Transverse colon (tissue), 4 donors: ENCODE data around the gene CHD6. TPM values are rescaled to one million over a fixed set of nuclear protein-coding genes. Genes with fewer than 3 reads are reported as not detected.

Experiments used
- DNase-seq: peaks from one replicate; pipeline ENCODE4 v3.0.0-alpha.2; 2019
- H3K27ac ChIP-seq, 4 donors: fragments of 200-600 bp; sonication (generic); 2 replicates each; pipeline ENCODE4 v1.5.1; 2016 to 2018; ENCODE audit warnings: inconsistent platforms in 4 of 4
- H3K27me3 ChIP-seq: fragments of 200-600 bp; sonication (generic); 2 replicates; pipeline ENCODE4 v1.5.1; 2017; ENCODE audit warnings: inconsistent platforms
- H3K36me3 ChIP-seq, 4 donors: fragments of 200-600 bp; sonication (generic); 2 replicates each; pipeline ENCODE4 v1.5.1; 2017 to 2019; ENCODE audit warnings: inconsistent platforms in 4 of 4
- H3K4me1 ChIP-seq, 4 donors: fragments of 200-600 bp; sonication (generic); 2 replicates each; pipeline ENCODE4 v1.5.1; 2017 to 2020; ENCODE audit warnings: inconsistent platforms in 4 of 4
- H3K4me3 ChIP-seq, 4 donors: fragments of 200-600 bp; sonication (generic); 1 replicate in 1 of 4; 2 replicates in 3 of 4; pipeline versions ENCODE4 v1.5.1 to v1.6.1; 2017 to 2019; ENCODE audit warnings: inconsistent platforms in 4 of 4
- H3K9me3 ChIP-seq, 2 donors: fragments of 200-600 bp; sonication (generic); 2 replicates each; pipeline ENCODE4 v1.5.1; 2017 to 2019; ENCODE audit warnings: inconsistent platforms in 2 of 2
- EP300 ChIP-seq: sonication (generic); formaldehyde crosslinking; IDR thresholded peaks from one replicate; pipeline ENCODE4 v1.6.1; 2017; ENCODE audit warnings: antibody characterized with exemption, low read depth
- POLR2A ChIP-seq: fragments of 450-650 bp; IDR thresholded peaks from one replicate; pipeline ENCODE4 v1.6.1; 2016; ENCODE audit warnings: antibody characterized with exemption, mild to moderate bottlenecking, moderate library complexity
- POLR2AphosphoS5 ChIP-seq, 3 donors: sonication (generic); formaldehyde crosslinking; IDR thresholded peaks; one replicate each; pipeline ENCODE4 v1.6.1; 2016; ENCODE audit warnings: antibody characterized with exemption in 3 of 3
- WGBS, 2 donors: methylation state at CpG; one replicate each; pipeline ENCODE4 v1.1.5; 2018; ENCODE audit warnings: low coverage in 1 of 2; 5-methylcytosine and 5-hydroxymethylcytosine counted together
- in situ Hi-C, 4 donors: fragments of 200-750 bp; cut with MboI; loops; one replicate each; pipeline versions ENCODE4 v1.15.0 to v1.15.1; 2017; ENCODE audit warnings: low sequenced_read_pairs in 3 of 4, low pct_ligation_motif_present in 1 of 4, low pct_unique_long_range_greater_than_20kb in 1 of 4
- intact Hi-C: fragments of 100-400 bp; cut with DNase I; formaldehyde crosslinking; loops from one replicate; pipeline ENCODE4 v1.15.1; 2023; ENCODE audit warnings: low total_unique reads
- total RNA-seq, 4 donors: library from RNA; depleted of rRNA; stranded (reverse); fragments of >200 nt; gene quantifications; one replicate each; pipeline ENCODE4 v1.1.0, GENCODE V29; 2016
- TF ChIP-seq, protein P1 (sequence below), 5 experiments: fragments of 200-600 bp in 3 of 5; fragments of 450-650 bp in 2 of 5; sonication (generic) in 3 of 5; IDR thresholded peaks; 1 replicate in 2 of 5; 2 replicates in 3 of 5; pipeline ENCODE4 v1.5.1; 2016 to 2017; ENCODE audit warnings: antibody characterized with exemption in 5 of 5, inconsistent platforms in 3 of 5, mild to moderate bottlenecking in 2 of 5, moderate library complexity in 1 of 5

CHD6 gene
- total RNA-seq, 4 donors from 2014 or later = 27.3 to 42.1 (median 27.9) TPM

GRCh38 chr20:41382791-41383305 lies 235.3 kb downstream of the CHD6 start:
- DNase-seq = no peak
- no peaks in the 10 kb centered on the region for H3K9me3 ChIP-seq
- peaks cover 0 to 4% (median 0%) of the 10 kb centered on the region in 4 donors for H3K4me1 ChIP-seq
- intact Hi-C loops (no loop called here), in situ Hi-C loops (no loop called here)
- TF ChIP-seq, protein P1, sequence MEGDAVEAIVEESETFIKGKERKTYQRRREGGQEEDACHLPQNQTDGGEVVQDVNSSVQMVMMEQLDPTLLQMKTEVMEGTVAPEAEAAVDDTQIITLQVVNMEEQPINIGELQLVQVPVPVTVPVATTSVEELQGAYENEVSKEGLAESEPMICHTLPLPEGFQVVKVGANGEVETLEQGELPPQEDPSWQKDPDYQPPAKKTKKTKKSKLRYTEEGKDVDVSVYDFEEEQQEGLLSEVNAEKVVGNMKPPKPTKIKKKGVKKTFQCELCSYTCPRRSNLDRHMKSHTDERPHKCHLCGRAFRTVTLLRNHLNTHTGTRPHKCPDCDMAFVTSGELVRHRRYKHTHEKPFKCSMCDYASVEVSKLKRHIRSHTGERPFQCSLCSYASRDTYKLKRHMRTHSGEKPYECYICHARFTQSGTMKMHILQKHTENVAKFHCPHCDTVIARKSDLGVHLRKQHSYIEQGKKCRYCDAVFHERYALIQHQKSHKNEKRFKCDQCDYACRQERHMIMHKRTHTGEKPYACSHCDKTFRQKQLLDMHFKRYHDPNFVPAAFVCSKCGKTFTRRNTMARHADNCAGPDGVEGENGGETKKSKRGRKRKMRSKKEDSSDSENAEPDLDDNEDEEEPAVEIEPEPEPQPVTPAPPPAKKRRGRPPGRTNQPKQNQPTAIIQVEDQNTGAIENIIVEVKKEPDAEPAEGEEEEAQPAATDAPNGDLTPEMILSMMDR (IDR thresholded peaks at IDR 0.05) = no peak
- TF ChIP-seq POLR2AphosphoS5 (IDR thresholded peaks at IDR 0.05) (no peak), POLR2A (no peak), EP300 (no peak)
- 73 to 83% methylated on average over 1 to 7 of the region's 7 CpGs for WGBS, 2 donors
- no peak overlapping the region for H3K4me3 ChIP-seq
- H3K27me3 ChIP-seq = no peaks in the 10 kb centered on the region
- H3K36me3 ChIP-seq = no peaks in the 10 kb centered on the region
- no peak overlapping the region for H3K27ac ChIP-seq

- WGBS, 2 donors = 72 to 87% methylated on average over 5 to 12 of the region's 12 CpGs
- TF ChIP-seq POLR2AphosphoS5 (IDR thresholded peaks at IDR 0.05) (no peak), EP300 (no peak), POLR2A (no peak)
- TF ChIP-seq, protein P1 (IDR thresholded peaks at IDR 0.05) = no peak
- Histone ChIP-seq H3K36me3 (no peaks in the 10 kb centered on the region), H3K27ac (no peak overlapping the region), H3K4me3 (no peak overlapping the region), H3K9me3 (no peaks in the 10 kb centered on the region), H3K4me1 (no peaks in the 10 kb centered on the region), H3K27me3 (no peaks in the 10 kb centered on the region)
- in situ Hi-C loops = no loop called here
- no peak for DNase-seq
- intact Hi-C loops = no loop called here
These were observed 237.5 kb downstream of the CHD6 start for GRCh38 chr20:41380551-41381193.

DNA sequence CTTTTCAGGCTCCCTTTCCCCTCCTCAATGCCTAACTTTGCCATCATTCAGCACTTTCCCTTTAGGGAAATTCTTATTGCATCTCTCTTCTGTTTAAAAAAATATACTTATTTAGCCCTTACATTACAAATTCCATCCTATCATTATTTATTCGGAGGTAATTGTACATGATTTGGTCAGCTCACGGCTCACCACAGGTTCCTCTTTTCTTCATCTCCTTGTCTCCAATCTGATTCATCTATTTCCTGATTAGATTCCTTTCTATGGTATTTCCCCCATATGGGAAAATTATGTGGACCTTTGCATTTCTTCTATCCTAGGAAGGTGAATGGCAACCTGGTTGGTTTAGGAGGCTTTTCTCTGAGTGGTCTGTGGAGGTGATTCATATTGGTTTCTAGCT lies 238.6 kb downstream of the CHD6 start:
- TF ChIP-seq, protein P1 (IDR thresholded peaks at IDR 0.05) = no peak
- no peak for TF ChIP-seq EP300
- no peak for TF ChIP-seq POLR2A
- TF ChIP-seq POLR2AphosphoS5 (IDR thresholded peaks at IDR 0.05) = no peak
- no peak overlapping the region for H3K27ac ChIP-seq
- DNase-seq = no peak
- H3K4me1 ChIP-seq = no peaks in the 10 kb centered on the region
- H3K27me3 ChIP-seq = no peaks in the 10 kb centered on the region
- in situ Hi-C loops (no loop called here), intact Hi-C loops (no loop called here)
- H3K36me3 ChIP-seq = no peaks in the 10 kb centered on the region
- no peaks in the 10 kb centered on the region for H3K9me3 ChIP-seq
- 54 to 74% methylated on average over 2 of the region's 2 CpGs for WGBS, 2 donors
- no peak overlapping the region for H3K4me3 ChIP-seq

DNA sequence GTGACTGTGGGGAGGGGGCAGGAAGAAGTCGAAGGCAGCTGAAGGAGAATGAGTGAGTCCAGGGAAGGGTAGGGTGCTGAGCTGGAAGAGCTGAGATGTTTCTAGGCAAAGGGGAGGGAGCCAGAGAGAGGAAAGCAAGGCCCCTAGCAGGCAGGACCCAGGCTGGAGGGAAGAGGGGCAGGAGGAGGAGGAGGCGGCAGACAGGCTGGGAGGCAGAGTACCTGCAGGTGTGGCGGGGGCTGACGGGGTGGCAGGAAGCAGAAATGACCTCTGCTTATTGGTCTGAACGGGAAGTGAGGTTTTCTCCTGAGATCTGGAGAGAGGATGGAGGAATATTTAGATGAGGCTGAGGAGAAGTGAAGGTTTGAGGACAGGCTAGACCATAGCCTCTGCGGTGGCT lies 240.9 kb downstream of the CHD6 start:
- WGBS, 2 donors = 67 to 68% methylated on average over 6 of the region's 6 CpGs
- in situ Hi-C loops = no loop called here
- Histone ChIP-seq H3K4me1 (no peaks in the 10 kb centered on the region), H3K27me3 (no peaks in the 10 kb centered on the region), H3K36me3 (no peaks in the 10 kb centered on the region), H3K9me3 (no peaks in the 10 kb centered on the region), H3K27ac (no peak overlapping the region), H3K4me3 (no peak overlapping the region)
- no peak for DNase-seq
- intact Hi-C loops = no loop called here
- no peak for TF ChIP-seq POLR2AphosphoS5 (IDR thresholded peaks at IDR 0.05)
- TF ChIP-seq, protein P1 (IDR thresholded peaks at IDR 0.05) = no peak
- TF ChIP-seq POLR2A = no peak
- TF ChIP-seq EP300 = no peak
